GM18951 (cell line): ENCODE results near the gene PPP2R5A.

Experiments
- POLR2A ChIP-seq: IDR thresholded peaks from 4 replicates; pipeline ENCODE4 v1.6.1; 2011; ENCODE audit warnings: mild to moderate bottlenecking; ENCODE audit not compliant: insufficient read length, insufficient read depth; ENCODE audit errors: extremely low read depth
- in situ Hi-C: fragments of 300-500 bp; cut with MboI; formaldehyde crosslinking; loops from one replicate; pipeline ENCODE4 v1.12.0; 2022; ENCODE audit warnings: low sequenced_read_pairs, mixed read lengths, inconsistent platforms; ENCODE audit not compliant: unreplicated experiment

Gene PPP2R5A

GRCh38 chr1:212323066-212323465, 37.9 kb downstream of the PPP2R5A start:
- no peak for TF ChIP-seq POLR2A
- in situ Hi-C loops: no loop called here

DNA sequence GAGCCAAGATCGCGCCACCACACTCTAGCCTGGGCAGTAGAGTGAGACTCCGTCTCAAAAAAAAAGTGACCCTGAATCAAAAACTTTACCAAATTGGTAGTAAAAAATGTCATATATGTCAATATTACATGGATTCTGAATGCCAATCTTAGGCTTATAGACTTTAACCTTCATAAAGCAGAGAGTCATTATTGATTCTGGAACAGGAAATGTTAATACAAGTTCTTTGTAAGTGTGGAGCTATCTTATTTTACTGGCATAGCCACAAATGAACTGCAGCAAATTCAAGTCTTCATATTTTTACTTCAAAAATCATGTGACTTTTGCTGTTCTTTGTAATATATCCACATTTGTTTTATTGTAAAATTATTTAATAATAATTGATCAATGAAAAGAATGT, 41.3 kb downstream of the PPP2R5A start:
- no peak for TF ChIP-seq POLR2A
- in situ Hi-C loops: no loop called here

DNA sequence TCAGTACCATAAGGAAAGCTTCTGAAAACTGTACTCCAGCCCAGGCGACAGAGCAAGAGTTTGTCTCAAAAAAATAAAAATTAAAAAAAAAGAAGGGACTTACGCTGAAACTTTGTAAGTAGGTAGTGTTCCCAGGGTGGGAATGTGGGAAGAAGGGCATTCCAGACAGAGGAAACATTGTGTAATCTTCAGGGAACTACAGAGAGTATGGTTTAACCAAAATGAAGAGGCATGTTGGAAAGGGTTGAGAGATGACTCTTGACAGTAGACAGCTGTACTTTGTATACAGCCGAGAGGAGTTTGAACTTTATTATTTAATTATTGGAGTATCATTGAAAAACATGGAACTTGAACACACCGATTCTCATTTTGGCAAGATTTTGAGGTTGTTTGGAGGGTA, 43.0 kb downstream of the PPP2R5A start:
- no peak for TF ChIP-seq POLR2A
- in situ Hi-C loops: no loop called here

- in situ Hi-C loops: no loop called here
Observed at GRCh38 chr1:212329105-212329504, 43.9 kb downstream of the PPP2R5A start.

GRCh38 chr1:212341090-212341489, 55.9 kb downstream of the PPP2R5A start:
- no peak for TF ChIP-seq POLR2A
- in situ Hi-C loops: no loop called here

More at GRCh38 chr1:212329105-212329504, 43.9 kb downstream of the PPP2R5A start:
- no peak for TF ChIP-seq POLR2A

- in situ Hi-C loops: no loop called here
- no peak for TF ChIP-seq POLR2A
Observed at GRCh38 chr1:212344905-212345304, 59.7 kb downstream of the PPP2R5A start.

GRCh38 chr1:212346601-212347000, 61.4 kb downstream of the PPP2R5A start:
- in situ Hi-C loops: no loop called here
- TF ChIP-seq POLR2A: no peak

DNA sequence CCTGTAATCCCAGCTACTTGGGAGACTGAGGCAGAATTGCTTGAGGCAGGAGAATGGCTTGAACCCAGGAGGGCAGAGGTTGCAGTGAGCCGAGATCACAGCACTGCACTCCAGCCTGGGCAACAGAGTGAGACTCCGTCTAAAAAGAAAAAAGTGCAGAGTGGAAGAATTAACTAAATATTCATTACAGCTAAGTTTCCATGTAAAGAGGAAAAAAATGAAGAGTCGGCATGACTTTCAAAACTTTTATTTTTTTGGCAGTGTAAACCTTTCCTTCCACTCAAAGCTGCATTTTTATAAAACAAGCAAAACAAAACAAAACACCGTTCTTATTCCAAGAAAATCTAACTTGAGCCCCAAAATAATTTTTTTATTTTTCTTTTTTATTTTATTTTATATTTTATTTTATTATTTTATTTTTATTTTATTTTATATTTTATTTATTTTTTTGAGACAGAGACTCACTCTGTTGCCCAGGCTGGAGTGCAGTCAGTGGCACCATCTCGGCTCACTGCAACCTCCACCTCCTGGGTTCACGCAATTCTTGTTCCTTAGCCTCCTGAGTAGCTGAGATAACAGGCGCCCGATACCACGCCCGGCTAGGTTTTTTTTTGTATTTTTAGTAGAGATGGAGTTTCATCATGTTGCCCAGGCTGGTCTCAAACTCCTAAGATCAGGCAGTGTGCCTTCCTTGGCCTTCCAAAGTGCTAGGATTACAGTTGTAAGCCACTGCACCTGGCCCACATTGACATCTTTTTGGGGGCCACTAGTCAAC, 66.6 kb downstream of the PPP2R5A start:
- in situ Hi-C loops: no loop called here
- TF ChIP-seq POLR2A: no peak

GRCh38 chr1:212353181-212353580, 68.0 kb downstream of the PPP2R5A start:
- in situ Hi-C loops: no loop called here
- TF ChIP-seq POLR2A: no peak

DNA sequence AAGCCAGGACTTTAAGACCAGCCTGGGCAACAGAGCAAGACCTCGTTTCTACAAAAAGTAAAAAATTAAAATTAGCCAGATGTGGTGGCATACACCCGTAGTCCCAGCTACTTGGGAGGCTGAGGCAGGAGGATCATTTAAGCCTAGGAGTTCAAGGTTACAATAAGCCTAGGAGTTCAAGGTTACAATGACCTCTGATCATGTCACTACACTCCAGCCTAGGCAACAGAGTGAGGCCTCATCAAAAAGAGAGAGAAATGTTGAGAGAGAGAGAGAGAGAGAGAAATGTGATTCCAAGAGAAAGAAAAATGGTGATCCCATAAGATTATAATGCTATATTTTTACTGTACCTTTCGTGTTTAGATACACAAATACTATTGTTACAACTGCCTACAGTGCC, 69.3 kb downstream of the PPP2R5A start:
- no peak for TF ChIP-seq POLR2A
- in situ Hi-C loops: no loop called here

DNA sequence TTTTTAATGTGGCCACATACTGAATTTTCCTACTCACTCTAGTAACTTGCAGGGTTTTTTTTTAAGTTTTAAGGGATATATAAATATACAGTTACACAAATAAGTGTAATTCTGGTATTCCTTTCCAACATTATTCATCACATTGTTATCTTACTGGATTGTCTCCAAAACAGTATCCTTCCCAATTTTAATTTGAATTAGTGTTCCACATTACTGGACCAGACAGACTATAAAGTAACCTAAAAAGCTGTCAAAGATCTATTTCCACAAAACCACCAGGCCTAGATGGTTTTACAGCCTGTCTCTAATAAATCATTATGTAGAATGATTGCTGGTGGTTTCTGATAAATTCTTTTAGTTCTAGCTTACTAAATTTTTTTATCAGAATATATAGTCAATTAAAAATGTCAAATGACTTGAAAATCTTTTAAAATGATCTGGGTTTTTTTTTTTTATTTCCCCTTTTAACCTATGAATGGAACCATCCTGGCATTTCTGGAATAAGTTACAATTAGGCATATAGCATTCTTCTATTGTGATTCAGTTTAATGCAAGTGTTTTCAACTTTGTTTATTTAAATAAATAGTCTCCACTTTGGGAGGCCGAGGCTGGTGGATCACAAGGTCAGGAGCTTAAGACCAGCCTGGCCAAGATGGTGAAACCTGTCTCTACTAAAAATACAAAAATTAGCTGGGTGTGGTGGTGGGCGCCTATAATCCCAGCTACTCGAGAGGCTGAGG, 70.2 kb downstream of the PPP2R5A start:
- in situ Hi-C loops: no loop called here
- TF ChIP-seq POLR2A: no peak

- in situ Hi-C loops: no loop called here
- TF ChIP-seq POLR2A: no peak
Observed at GRCh38 chr1:212359794-212360479, 74.7 kb downstream of the PPP2R5A start.

- in situ Hi-C loops: no loop called here
- TF ChIP-seq POLR2A: no peak
Observed at GRCh38 chr1:212364985-212365384, 79.8 kb downstream of the PPP2R5A start.
